Loucy (cell line): ENCODE results near the gene CNTF.

Experiments used
- EZH2phosphoT487 ChIP-seq: fragments of 200-600 bp; IDR thresholded peaks from 2 replicates; pipeline ENCODE4 v1.6.1; 2018; ENCODE audit warnings: antibody characterized with exemption, mild to moderate bottlenecking, moderate library complexity, borderline replicate concordance
- TF ChIP-seq, protein P1 (sequence below): fragments of 200-600 bp; sonication (generic); conservative IDR thresholded peaks from 2 replicates; pipeline ENCODE4 v1.5.1; 2014; ENCODE audit warnings: mild to moderate bottlenecking, antibody characterized with exemption, low read length

GRCh38 chr11:58632510-58632909 is 10.0 kb downstream of the CNTF start:
- TF ChIP-seq, protein P1, sequence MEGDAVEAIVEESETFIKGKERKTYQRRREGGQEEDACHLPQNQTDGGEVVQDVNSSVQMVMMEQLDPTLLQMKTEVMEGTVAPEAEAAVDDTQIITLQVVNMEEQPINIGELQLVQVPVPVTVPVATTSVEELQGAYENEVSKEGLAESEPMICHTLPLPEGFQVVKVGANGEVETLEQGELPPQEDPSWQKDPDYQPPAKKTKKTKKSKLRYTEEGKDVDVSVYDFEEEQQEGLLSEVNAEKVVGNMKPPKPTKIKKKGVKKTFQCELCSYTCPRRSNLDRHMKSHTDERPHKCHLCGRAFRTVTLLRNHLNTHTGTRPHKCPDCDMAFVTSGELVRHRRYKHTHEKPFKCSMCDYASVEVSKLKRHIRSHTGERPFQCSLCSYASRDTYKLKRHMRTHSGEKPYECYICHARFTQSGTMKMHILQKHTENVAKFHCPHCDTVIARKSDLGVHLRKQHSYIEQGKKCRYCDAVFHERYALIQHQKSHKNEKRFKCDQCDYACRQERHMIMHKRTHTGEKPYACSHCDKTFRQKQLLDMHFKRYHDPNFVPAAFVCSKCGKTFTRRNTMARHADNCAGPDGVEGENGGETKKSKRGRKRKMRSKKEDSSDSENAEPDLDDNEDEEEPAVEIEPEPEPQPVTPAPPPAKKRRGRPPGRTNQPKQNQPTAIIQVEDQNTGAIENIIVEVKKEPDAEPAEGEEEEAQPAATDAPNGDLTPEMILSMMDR = no peak
- TF ChIP-seq EZH2phosphoT487 = no peak
